Renal pelvis (tissue), 4 donors: Measurements from ENCODE around the gene NTM. TPM values are rescaled to one million over a fixed set of nuclear protein-coding genes. Genes with fewer than 3 reads are reported as not detected.
"Not testable (repeated sequence)": the region's sequence is repeated elsewhere in the genome, so short reads cannot be mapped to it uniquely, and the experiment has no call there.

Source experiments
- DNase-seq: peaks from one replicate; pipeline ENCODE4 v3.0.0-alpha.2; 2013
- polyA plus RNA-seq, 3 donors: library from polyadenylated mRNA; unstranded; fragments of 120-200 nt; gene quantifications; one replicate each; pipeline ENCODE4 v1.2.1, GENCODE V29; 2013; ENCODE audit not compliant: insufficient read length in 3 of 3

NTM gene
- polyA plus RNA-seq, 3 donors, result 37.2 to 44.8 (median 37.5) TPM

- no peak for DNase-seq
Measured at GRCh38 chr11:131910523-131911387, 540.3 kb downstream of the NTM start.

- DNase-seq, result not testable (repeated sequence)
Measured at GRCh38 chr11:131911388-131912032, 541.1 kb downstream of the NTM start.

- DNase-seq, result no peak
Measured at GRCh38 chr11:131912134-131912533, 541.7 kb downstream of the NTM start.

- no peak for DNase-seq
Measured at GRCh38 chr11:131913267-131913666, 542.9 kb downstream of the NTM start.

GRCh38 chr11:131914361-131914774, 544.0 kb downstream of the NTM start:
- no peak for DNase-seq

GRCh38 chr11:131916638-131917037, 546.2 kb downstream of the NTM start:
- DNase-seq, result peak; percentile 60

- no peak for DNase-seq
Measured at GRCh38 chr11:131917634-131918384, 547.4 kb downstream of the NTM start.

GRCh38 chr11:131918663-131919062, 548.2 kb downstream of the NTM start:
- DNase-seq, result no peak

GRCh38 chr11:131922220-131922619, 551.8 kb downstream of the NTM start:
- DNase-seq, result no peak

GRCh38 chr11:131923309-131923708, 552.9 kb downstream of the NTM start:
- DNase-seq, result no peak

- no peak for DNase-seq
Measured at GRCh38 chr11:131924001-131924400, 553.6 kb downstream of the NTM start.

GRCh38 chr11:131924457-131925201, 554.2 kb downstream of the NTM start:
- peak; percentile 69 for DNase-seq

GRCh38 chr11:131925829-131926228, 555.4 kb downstream of the NTM start:
- no peak for DNase-seq

- DNase-seq, result no peak
Measured at GRCh38 chr11:131928992-131929391, 558.6 kb downstream of the NTM start.

- no peak for DNase-seq
Measured at GRCh38 chr11:131932584-131933325, 562.3 kb downstream of the NTM start.

GRCh38 chr11:131934006-131934405, 563.6 kb downstream of the NTM start:
- DNase-seq, result no peak

- no peak for DNase-seq
Measured at GRCh38 chr11:131938351-131938751, 567.9 kb downstream of the NTM start.

- no peak for DNase-seq
Measured at GRCh38 chr11:131940126-131940525, 569.7 kb downstream of the NTM start.

GRCh38 chr11:131942878-131943277, 572.5 kb downstream of the NTM start:
- no peak for DNase-seq

- no peak for DNase-seq
Measured at GRCh38 chr11:131943295-131943694, 572.9 kb downstream of the NTM start.

GRCh38 chr11:131944736-131945135, 574.3 kb downstream of the NTM start:
- DNase-seq, result no peak
